Heart left ventricle (tissue), 13 donors: ENCODE measurements around the gene C2orf76.

ENCODE experiments used
- POLR2A ChIP-seq, 2 donors: fragments of 450-650 bp; IDR thresholded peaks; one replicate each; pipeline ENCODE4 v1.6.1; 2017; ENCODE audit warnings: antibody characterized with exemption in 2 of 2, mild to moderate bottlenecking in 2 of 2, moderate library complexity in 2 of 2
- TF ChIP-seq, protein P1 (sequence below), 12 donors: fragments of 200-600 bp; sonication (generic) in 4 of 12; IDR thresholded peaks; one replicate each; pipeline versions ENCODE4 v1.5.0 to v1.8.0; 2018 to 2022; ENCODE audit warnings: antibody characterized with exemption in 12 of 12, mild to moderate bottlenecking in 5 of 12
- donor health status: ischemic (EF 13 %, LVEDD 7.1; RV severe dilation, severe dysfunction).
- donor health status: DM: no; HTN: yes; CAD: no.
- donor health status: DM: no; HTN: no; CAD: no.
- donor health status: ischemic (EF 25% LVEDD 6.9; RV normal size, moderate dysfunction).
- donor health status: ischemic (EF 25% LVEDD 5.7; RV mildly dilated, moderate dysfunction).
- donor health status: ischemic (EF 35%, LVEDD 5.7; RV mildly dilated, moderate dysfunction).
- donor health status: nonischemic (EF 11% LVEDD 7.7; RV severe dilation, severe dysfunction).
- donor health status: DM: yes; HTN: yes; CAD: no.
- donor health status: PGD.
- donor health status: ischemic (EF 29% LVEDD 5.4; RV normal size, mild dysfunction).
- donor health status: nonischemic (EF 23%, LVEDD 6.1; RV moderate dilation, normal function).

DNA sequence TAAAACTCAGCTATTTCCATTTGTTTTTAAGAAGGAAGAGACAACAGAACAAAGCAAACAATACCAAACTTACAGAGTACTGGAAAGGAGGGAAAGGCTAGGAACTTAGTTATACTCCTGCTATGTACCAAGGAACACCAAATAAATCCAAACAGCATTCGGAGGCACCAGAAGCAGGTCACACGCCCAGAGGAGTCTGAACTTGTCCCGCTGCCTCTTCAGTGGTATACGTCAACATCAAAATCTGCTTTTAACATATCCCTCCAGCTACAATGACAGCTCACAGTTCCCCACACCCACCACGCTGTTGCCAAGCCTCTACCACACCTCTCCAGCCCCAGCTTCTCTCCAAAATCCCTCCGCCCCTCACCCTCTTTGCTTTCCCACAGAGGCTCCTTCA, 17.3 kb downstream of the C2orf76 start:
- TF ChIP-seq, protein P1, sequence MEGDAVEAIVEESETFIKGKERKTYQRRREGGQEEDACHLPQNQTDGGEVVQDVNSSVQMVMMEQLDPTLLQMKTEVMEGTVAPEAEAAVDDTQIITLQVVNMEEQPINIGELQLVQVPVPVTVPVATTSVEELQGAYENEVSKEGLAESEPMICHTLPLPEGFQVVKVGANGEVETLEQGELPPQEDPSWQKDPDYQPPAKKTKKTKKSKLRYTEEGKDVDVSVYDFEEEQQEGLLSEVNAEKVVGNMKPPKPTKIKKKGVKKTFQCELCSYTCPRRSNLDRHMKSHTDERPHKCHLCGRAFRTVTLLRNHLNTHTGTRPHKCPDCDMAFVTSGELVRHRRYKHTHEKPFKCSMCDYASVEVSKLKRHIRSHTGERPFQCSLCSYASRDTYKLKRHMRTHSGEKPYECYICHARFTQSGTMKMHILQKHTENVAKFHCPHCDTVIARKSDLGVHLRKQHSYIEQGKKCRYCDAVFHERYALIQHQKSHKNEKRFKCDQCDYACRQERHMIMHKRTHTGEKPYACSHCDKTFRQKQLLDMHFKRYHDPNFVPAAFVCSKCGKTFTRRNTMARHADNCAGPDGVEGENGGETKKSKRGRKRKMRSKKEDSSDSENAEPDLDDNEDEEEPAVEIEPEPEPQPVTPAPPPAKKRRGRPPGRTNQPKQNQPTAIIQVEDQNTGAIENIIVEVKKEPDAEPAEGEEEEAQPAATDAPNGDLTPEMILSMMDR (IDR thresholded peaks at IDR 0.05): no peak
- TF ChIP-seq POLR2A (IDR thresholded peaks at IDR 0.05): no peak
